MM.1S (cell line): ENCODE results near the gene STK10.
"Not testable (repeated sequence)": the region's sequence is repeated elsewhere in the genome, so short reads cannot be mapped to it uniquely, and the experiment has no call there.

Experiments used
- DNase-seq: peaks from one replicate; pipeline ENCODE4 v3.0.0-alpha.2; 2015
- H2AFZ ChIP-seq: fragments of 300-600 bp; sonication (generic); 2 replicates; pipeline ENCODE4 v1.6.0; 2016; ENCODE audit warnings: antibody characterized with exemption, low read length
- H3F3A ChIP-seq: fragments of 300-600 bp; sonication (generic); 2 replicates; pipeline ENCODE4 v1.6.1; 2016; ENCODE audit warnings: mild to moderate bottlenecking, antibody characterized with exemption, low read length, moderate library complexity, mixed read lengths; ENCODE audit not compliant: insufficient read depth
- H3K27ac ChIP-seq: fragments of 300-600 bp; sonication (generic); 2 replicates; pipeline ENCODE4 v1.5.1; 2016; ENCODE audit warnings: mild to moderate bottlenecking, low read length
- H3K27me3 ChIP-seq: fragments of 300-600 bp; sonication (generic); replicated peaks from 2 replicates; pipeline ENCODE4 v1.6.0; 2016; ENCODE audit warnings: low read length; ENCODE audit not compliant: insufficient read depth
- H3K36me3 ChIP-seq: fragments of 300-600 bp; sonication (generic); replicated peaks from 2 replicates; pipeline ENCODE4 v1.6.1; 2016; ENCODE audit warnings: mild to moderate bottlenecking, low read length, mixed read lengths; ENCODE audit not compliant: insufficient read depth
- H3K4me1 ChIP-seq: fragments of 300-600 bp; sonication (generic); 2 replicates; pipeline ENCODE4 v1.6.1; 2016; ENCODE audit warnings: low read length, mixed read lengths
- H3K4me2 ChIP-seq: fragments of 300-600 bp; sonication (generic); 2 replicates; pipeline ENCODE4 v1.6.0; 2016; ENCODE audit warnings: low read depth, low read length
- H3K4me3 ChIP-seq: fragments of 300-600 bp; sonication (generic); 2 replicates; pipeline ENCODE4 v1.5.1; 2016; ENCODE audit warnings: low read length, mixed read lengths
- H3K79me2 ChIP-seq: fragments of 300-600 bp; sonication (generic); 2 replicates; pipeline ENCODE4 v1.6.1; 2016; ENCODE audit warnings: mixed run types, low read length, mixed read lengths
- H3K9ac ChIP-seq: fragments of 300-600 bp; sonication (generic); 2 replicates; pipeline ENCODE4 v1.6.1; 2016; ENCODE audit warnings: low read length, mixed read lengths
- H3K9me2 ChIP-seq: fragments of 300-600 bp; sonication (generic); replicated peaks from 2 replicates; pipeline ENCODE4 v1.6.1; 2016; ENCODE audit warnings: mild to moderate bottlenecking, low read length, mixed read lengths; ENCODE audit not compliant: insufficient read depth
- H3K9me3 ChIP-seq: fragments of 300-600 bp; sonication (generic); replicated peaks from 2 replicates; pipeline ENCODE4 v1.6.1; 2016; ENCODE audit warnings: mild to moderate bottlenecking, low read length, mixed read lengths; ENCODE audit not compliant: insufficient read depth
- H4K20me1 ChIP-seq: fragments of 300-600 bp; sonication (generic); 2 replicates; pipeline ENCODE4 v1.6.1; 2016; ENCODE audit warnings: mild to moderate bottlenecking, low read length, moderate library complexity, mixed read lengths; ENCODE audit not compliant: insufficient read depth
- EZH2 ChIP-seq: fragments of 300-600 bp; sonication (generic); optimal IDR thresholded peaks from 2 replicates; pipeline ENCODE3; 2017; ENCODE audit warnings: low read depth, mild to moderate bottlenecking, antibody characterized with exemption, low read length, mixed read lengths
- EZH2phosphoT487 ChIP-seq: fragments of 300-600 bp; sonication (generic); IDR thresholded peaks from 2 replicates; pipeline ENCODE4 v1.6.1; 2018; ENCODE audit warnings: antibody characterized with exemption, low read length
- TF ChIP-seq, protein P1 (sequence below): fragments of 300-600 bp; sonication (generic); IDR thresholded peaks from 2 replicates; pipeline ENCODE4 v1.5.1; 2016; ENCODE audit warnings: antibody characterized with exemption, low read length, mixed read lengths

Gene STK10

DNA sequence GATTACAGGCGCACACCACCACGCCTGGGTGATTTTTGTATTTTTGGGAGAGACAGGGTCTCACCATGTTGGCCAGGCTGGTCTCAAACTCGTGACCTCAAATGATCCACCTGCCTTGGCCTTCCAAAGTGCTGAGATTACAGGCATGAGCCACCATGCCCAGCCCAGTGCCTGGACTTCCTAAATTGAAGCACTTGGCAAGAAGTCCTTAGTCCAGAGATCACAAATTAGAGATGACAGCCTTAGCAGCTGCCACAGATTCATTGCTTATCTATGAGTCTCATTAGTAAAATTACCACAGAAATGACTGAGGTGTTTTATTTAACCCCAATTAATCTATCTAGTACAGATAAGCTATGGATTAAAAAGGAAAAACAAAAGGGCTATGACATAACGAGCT lies 25.1 kb upstream of the STK10 start:
- no peak overlapping the region for H3K4me3 ChIP-seq
- no peaks in the 10 kb centered on the region for H3K9me2 ChIP-seq
- no peaks in the 10 kb centered on the region for H3F3A ChIP-seq
- no peaks in the 10 kb centered on the region for H3K36me3 ChIP-seq
- TF ChIP-seq, protein P1, sequence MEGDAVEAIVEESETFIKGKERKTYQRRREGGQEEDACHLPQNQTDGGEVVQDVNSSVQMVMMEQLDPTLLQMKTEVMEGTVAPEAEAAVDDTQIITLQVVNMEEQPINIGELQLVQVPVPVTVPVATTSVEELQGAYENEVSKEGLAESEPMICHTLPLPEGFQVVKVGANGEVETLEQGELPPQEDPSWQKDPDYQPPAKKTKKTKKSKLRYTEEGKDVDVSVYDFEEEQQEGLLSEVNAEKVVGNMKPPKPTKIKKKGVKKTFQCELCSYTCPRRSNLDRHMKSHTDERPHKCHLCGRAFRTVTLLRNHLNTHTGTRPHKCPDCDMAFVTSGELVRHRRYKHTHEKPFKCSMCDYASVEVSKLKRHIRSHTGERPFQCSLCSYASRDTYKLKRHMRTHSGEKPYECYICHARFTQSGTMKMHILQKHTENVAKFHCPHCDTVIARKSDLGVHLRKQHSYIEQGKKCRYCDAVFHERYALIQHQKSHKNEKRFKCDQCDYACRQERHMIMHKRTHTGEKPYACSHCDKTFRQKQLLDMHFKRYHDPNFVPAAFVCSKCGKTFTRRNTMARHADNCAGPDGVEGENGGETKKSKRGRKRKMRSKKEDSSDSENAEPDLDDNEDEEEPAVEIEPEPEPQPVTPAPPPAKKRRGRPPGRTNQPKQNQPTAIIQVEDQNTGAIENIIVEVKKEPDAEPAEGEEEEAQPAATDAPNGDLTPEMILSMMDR = no peak
- TF ChIP-seq EZH2phosphoT487 (no peak), EZH2 (no peak)
- DNase-seq = no peak
- no peak overlapping the region for H2AFZ ChIP-seq
- H3K9me3 ChIP-seq = no peaks in the 10 kb centered on the region
- H3K27ac ChIP-seq = no peak overlapping the region
- H3K9ac ChIP-seq = no peak overlapping the region
- H4K20me1 ChIP-seq = no peaks in the 10 kb centered on the region
- no peaks in the 10 kb centered on the region for H3K27me3 ChIP-seq
- no peak overlapping the region for H3K4me2 ChIP-seq
- no peaks in the 10 kb centered on the region for H3K79me2 ChIP-seq
- no peaks in the 10 kb centered on the region for H3K4me1 ChIP-seq

DNA sequence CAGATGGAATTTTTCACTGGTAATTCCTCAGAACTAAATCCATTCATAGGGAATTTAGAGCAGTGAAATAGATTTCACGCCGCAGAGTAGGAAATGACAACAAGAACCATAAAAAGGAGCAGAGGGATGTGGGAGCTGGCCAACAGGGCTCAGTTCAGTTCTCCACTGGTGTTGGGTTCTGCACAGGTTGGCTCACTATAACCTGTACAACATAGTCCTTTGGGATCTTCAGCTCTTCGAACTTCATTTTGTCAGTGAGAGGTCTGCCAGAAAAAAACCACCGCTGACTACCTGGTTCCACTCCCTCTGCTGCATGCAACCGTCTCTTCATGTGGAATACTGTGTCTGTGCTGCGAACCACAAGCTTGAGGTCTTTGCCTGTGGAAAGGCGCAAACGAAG lies 23.7 kb upstream of the STK10 start:
- Histone ChIP-seq H4K20me1 (no peaks in the 10 kb centered on the region), H3K27ac (no peak overlapping the region), H3K4me3 (no peak overlapping the region), H3F3A (no peaks in the 10 kb centered on the region), H3K4me1 (no peaks in the 10 kb centered on the region), H3K9me3 (no peaks in the 10 kb centered on the region), H3K79me2 (no peaks in the 10 kb centered on the region), H2AFZ (no peak overlapping the region), H3K4me2 (no peak overlapping the region), H3K9me2 (no peaks in the 10 kb centered on the region), H3K36me3 (no peaks in the 10 kb centered on the region), H3K9ac (no peak overlapping the region), H3K27me3 (no peaks in the 10 kb centered on the region)
- TF ChIP-seq EZH2 (no peak), EZH2phosphoT487 (no peak)
- TF ChIP-seq, protein P1 = no peak
- no peak for DNase-seq

DNA sequence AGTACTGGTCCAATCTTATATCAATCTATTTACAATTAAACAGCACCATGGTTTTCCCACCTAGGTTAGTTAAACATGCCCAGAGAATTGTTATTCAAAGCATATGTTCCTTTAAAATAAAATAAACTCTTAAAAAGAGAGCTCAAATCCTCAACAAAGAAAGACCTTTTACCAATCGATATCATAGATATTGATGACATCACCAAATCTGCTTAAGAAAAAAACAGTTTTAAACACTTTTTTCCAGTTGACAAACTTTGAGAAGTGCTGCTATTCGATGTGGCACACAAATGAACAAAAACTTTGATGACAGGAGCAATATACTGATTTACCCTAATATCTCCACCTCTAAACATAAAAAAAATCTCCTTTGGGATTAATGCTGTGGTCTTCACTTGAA lies 21.7 kb upstream of the STK10 start:
- Histone ChIP-seq H4K20me1 (no peaks in the 10 kb centered on the region), H3F3A (no peaks in the 10 kb centered on the region), H3K4me3 (no peak overlapping the region), H3K9me3 (no peaks in the 10 kb centered on the region), H3K4me1 (no peaks in the 10 kb centered on the region), H2AFZ (no peak overlapping the region), H3K79me2 (no peaks in the 10 kb centered on the region), H3K4me2 (no peak overlapping the region), H3K9ac (no peak overlapping the region), H3K36me3 (no peaks in the 10 kb centered on the region), H3K27me3 (no peaks in the 10 kb centered on the region), H3K9me2 (no peaks in the 10 kb centered on the region), H3K27ac (no peak overlapping the region)
- no peak for DNase-seq
- no peak for TF ChIP-seq EZH2phosphoT487
- TF ChIP-seq EZH2 = no peak
- TF ChIP-seq, protein P1 = no peak

DNA sequence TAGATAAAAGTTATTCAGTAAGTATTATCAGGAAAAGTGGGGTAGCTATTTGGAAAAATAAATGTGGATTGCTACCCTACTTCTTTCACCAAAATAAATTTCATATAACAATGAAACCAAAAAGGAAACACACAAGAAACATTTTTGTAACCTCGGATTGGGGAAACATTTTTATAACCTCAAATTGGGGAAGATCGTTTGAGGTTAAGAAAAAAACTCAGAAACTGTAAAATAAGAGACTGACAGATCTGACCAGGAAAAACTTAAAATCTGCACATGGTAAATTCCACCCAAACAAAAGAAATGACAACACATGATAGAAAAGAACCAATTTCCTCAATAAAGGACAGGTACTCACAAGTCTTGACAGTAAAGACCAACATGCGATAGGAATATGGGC lies 19.5 kb upstream of the STK10 start:
- H3K27ac ChIP-seq = no peak overlapping the region
- no peaks in the 10 kb centered on the region for H3F3A ChIP-seq
- H2AFZ ChIP-seq = no peak overlapping the region
- no peaks in the 10 kb centered on the region for H3K79me2 ChIP-seq
- H3K9me3 ChIP-seq = no peaks in the 10 kb centered on the region
- H3K36me3 ChIP-seq = no peaks in the 10 kb centered on the region
- no peak for DNase-seq
- H3K27me3 ChIP-seq = no peaks in the 10 kb centered on the region
- no peak overlapping the region for H3K4me3 ChIP-seq
- TF ChIP-seq, protein P1 = no peak
- TF ChIP-seq EZH2phosphoT487 (no peak), EZH2 (no peak)
- H3K4me1 ChIP-seq = no peaks in the 10 kb centered on the region
- H4K20me1 ChIP-seq = no peaks in the 10 kb centered on the region
- H3K9ac ChIP-seq = no peak overlapping the region
- no peak overlapping the region for H3K4me2 ChIP-seq
- H3K9me2 ChIP-seq = no peaks in the 10 kb centered on the region

DNA sequence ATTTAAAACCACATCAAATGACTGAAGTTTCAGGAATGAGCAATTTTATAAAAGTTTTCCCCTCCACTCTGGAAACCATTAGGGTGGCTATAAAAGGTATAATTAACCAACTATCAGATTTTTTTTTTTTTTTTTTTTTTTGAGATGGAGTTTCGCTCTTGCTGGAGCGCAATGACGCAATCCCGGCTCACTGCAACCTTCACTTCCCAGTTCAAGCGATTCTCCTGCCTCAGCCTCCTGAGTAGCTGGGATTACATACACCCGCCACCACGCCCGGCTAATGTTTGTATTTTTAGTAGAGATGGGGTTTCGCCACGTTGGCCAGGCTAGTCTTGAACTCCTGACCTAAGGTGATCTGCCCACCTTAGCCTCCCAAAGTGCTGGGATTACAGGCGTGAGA lies 18.0 kb upstream of the STK10 start:
- not testable (repeated sequence) for H3K27ac ChIP-seq, H3F3A ChIP-seq, H3K9me3 ChIP-seq, H3K9ac ChIP-seq, H3K9me2 ChIP-seq, H3K79me2 ChIP-seq, DNase-seq, H3K36me3 ChIP-seq, H3K4me2 ChIP-seq, H2AFZ ChIP-seq, H3K4me1 ChIP-seq, H3K4me3 ChIP-seq, H4K20me1 ChIP-seq, H3K27me3 ChIP-seq
